Activated T-helper 17 cell treated with anti-CD3 and anti-CD28 coated beads, Interleukin-2, amount 50 U/mL, for 72 hours (primary cell): Measurements from ENCODE around the gene CLRN3. TPM values are rescaled to one million over a fixed set of nuclear protein-coding genes. Genes with fewer than 3 reads are reported as not detected.

Experiments
- ATAC-seq: fragments of 150-1000 bp; cut with Tn5 transposase; replicated peaks from 2 replicates; pipeline ENCODE4 v1.10.0; 2021; ENCODE audit warnings: mild to moderate bottlenecking, moderate library complexity
- H3K27ac Mint-ChIP-seq: one replicate; pipeline ENCODE4 v1.8.0; 2022; ENCODE audit warnings: mixed read lengths
- H3K27me3 Mint-ChIP-seq: one replicate; pipeline ENCODE4 v1.8.0; 2022; ENCODE audit warnings: mixed read lengths
- H3K36me3 Mint-ChIP-seq: one replicate; pipeline ENCODE4 v1.8.0; 2022; ENCODE audit warnings: low read depth, mild to moderate bottlenecking, mixed read lengths
- H3K4me1 Mint-ChIP-seq: one replicate; pipeline ENCODE4 v1.8.0; 2022; ENCODE audit warnings: mixed read lengths
- H3K4me3 Mint-ChIP-seq: one replicate; pipeline ENCODE4 v1.8.0; 2022; ENCODE audit warnings: mild to moderate bottlenecking, mixed read lengths
- H3K9me3 Mint-ChIP-seq: one replicate; pipeline ENCODE4 v1.8.0; 2022; ENCODE audit warnings: mixed read lengths
- total RNA-seq, 2 donors: library from RNA; stranded (reverse); gene quantifications; one replicate each; pipeline ENCODE4 v1.2.3, GENCODE V29; 2022

CLRN3 gene
- total RNA-seq, 2 donors from 2014 or later = not detected

DNA sequence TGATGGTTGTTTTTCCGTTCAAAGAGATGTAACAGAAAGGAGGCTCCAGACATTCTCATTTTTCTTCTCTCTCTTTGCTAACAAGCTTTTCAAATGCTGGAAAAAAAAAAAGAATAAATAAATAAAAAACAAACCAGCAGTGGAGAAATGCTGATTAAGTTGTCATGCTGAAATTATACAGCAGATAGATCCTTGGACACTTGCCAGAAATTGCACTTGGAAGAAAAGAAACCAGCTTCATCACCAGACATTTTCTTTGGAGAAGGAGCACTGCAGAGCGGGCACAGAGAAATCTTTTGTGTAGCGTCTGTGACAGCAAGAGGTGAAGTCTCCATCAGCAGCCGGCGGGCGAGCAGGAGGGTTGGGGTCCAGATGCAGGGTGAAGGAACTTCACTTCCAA is 55.8 kb downstream of the CLRN3 start:
- no peaks in the 10 kb centered on the region for H3K9me3 Mint-ChIP-seq
- H3K4me1 Mint-ChIP-seq = no peaks in the 10 kb centered on the region
- peaks cover 13% of the 10 kb centered on the region for H3K27me3 Mint-ChIP-seq
- no peak overlapping the region for H3K4me3 Mint-ChIP-seq
- H3K27ac Mint-ChIP-seq = no peak overlapping the region
- H3K36me3 Mint-ChIP-seq = no peaks in the 10 kb centered on the region
- no peak for ATAC-seq

DNA sequence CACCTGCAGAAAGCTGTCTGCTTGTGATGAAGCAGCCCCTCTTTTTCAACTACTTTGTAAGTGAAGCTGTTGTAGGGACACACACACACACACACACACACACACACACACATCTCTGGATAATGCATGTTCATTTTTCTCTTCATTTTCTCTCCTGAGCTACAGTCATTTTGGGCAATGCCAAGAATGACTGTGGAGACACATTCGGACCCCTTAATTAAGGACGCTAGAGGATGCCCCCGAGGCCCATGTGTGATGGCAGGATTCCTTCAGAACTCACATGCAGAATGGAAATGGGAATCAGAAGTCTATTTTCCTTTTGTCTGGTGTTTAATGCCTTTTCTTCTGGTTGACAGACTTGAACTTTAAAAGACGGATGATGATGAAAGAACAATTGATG is 56.6 kb downstream of the CLRN3 start:
- H3K4me3 Mint-ChIP-seq = no peak overlapping the region
- peaks cover 13% of the 10 kb centered on the region for H3K27me3 Mint-ChIP-seq
- H3K4me1 Mint-ChIP-seq = no peaks in the 10 kb centered on the region
- H3K9me3 Mint-ChIP-seq = no peaks in the 10 kb centered on the region
- H3K36me3 Mint-ChIP-seq = no peaks in the 10 kb centered on the region
- no peak for ATAC-seq
- H3K27ac Mint-ChIP-seq = no peak overlapping the region

GRCh38 chr10:127834791-127835190 is 58.0 kb downstream of the CLRN3 start:
- Mint-ChIP-seq H3K36me3 (no peaks in the 10 kb centered on the region), H3K4me3 (no peak overlapping the region), H3K27ac (no peak overlapping the region), H3K9me3 (no peaks in the 10 kb centered on the region), H3K27me3 (peaks cover 13% of the 10 kb centered on the region), H3K4me1 (no peaks in the 10 kb centered on the region)
- no peak for ATAC-seq

DNA sequence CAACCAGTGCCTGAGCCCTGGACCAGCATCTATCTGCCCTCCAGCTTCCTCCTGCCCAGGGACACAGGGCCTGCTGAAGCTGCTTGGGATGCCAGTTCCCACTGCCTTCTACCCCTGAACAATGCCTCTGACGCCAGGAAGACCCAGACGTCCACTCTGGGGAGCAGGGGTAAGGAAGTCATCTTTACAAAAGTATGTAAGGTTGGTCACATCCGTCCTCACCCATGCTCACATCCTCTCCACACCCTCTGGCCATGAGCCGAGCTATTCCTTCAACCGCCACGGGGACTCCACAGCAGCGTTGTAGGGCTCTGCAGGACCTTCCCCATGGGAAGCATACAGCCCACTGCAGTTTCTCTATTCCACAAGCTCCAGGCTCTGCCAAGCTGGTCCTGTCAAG is 58.5 kb downstream of the CLRN3 start:
- no peaks in the 10 kb centered on the region for H3K4me1 Mint-ChIP-seq
- H3K36me3 Mint-ChIP-seq = no peaks in the 10 kb centered on the region
- no peaks in the 10 kb centered on the region for H3K9me3 Mint-ChIP-seq
- no peak for ATAC-seq
- peaks cover 13% of the 10 kb centered on the region for H3K27me3 Mint-ChIP-seq
- H3K4me3 Mint-ChIP-seq = no peak overlapping the region
- no peak overlapping the region for H3K27ac Mint-ChIP-seq

- ATAC-seq = no peak
- no peaks in the 10 kb centered on the region for H3K36me3 Mint-ChIP-seq
- H3K9me3 Mint-ChIP-seq = no peaks in the 10 kb centered on the region
Observed at GRCh38 chr10:127833804-127834203, 58.9 kb downstream of the CLRN3 start.

GRCh38 chr10:127832501-127832900 is 60.2 kb downstream of the CLRN3 start:
- no peak overlapping the region for H3K27ac Mint-ChIP-seq
- no peaks in the 10 kb centered on the region for H3K9me3 Mint-ChIP-seq
- no peak for ATAC-seq
- H3K27me3 Mint-ChIP-seq = peaks cover 9% of the 10 kb centered on the region
- H3K36me3 Mint-ChIP-seq = no peaks in the 10 kb centered on the region
- no peaks in the 10 kb centered on the region for H3K4me1 Mint-ChIP-seq
- no peak overlapping the region for H3K4me3 Mint-ChIP-seq

More at GRCh38 chr10:127833804-127834203, 58.9 kb downstream of the CLRN3 start:
- H3K27ac Mint-ChIP-seq = no peak overlapping the region
- no peak overlapping the region for H3K4me3 Mint-ChIP-seq
- H3K4me1 Mint-ChIP-seq = no peaks in the 10 kb centered on the region
- peaks cover 13% of the 10 kb centered on the region for H3K27me3 Mint-ChIP-seq

- H3K27me3 Mint-ChIP-seq = peaks cover 5% of the 10 kb centered on the region
- ATAC-seq = no peak
Observed at GRCh38 chr10:127830414-127830813, 62.3 kb downstream of the CLRN3 start.

More at GRCh38 chr10:127830414-127830813, 62.3 kb downstream of the CLRN3 start:
- H3K9me3 Mint-ChIP-seq = no peaks in the 10 kb centered on the region
- no peak overlapping the region for H3K4me3 Mint-ChIP-seq
- no peak overlapping the region for H3K27ac Mint-ChIP-seq
- no peaks in the 10 kb centered on the region for H3K36me3 Mint-ChIP-seq
- no peaks in the 10 kb centered on the region for H3K4me1 Mint-ChIP-seq

Other genes starting within 250 kb of the CLRN3 start
- not detected for gene FOXI2, start 155.8 kb downstream of the CLRN3 start, total RNA-seq
- gene PTPRE, start 14.2 kb upstream of the CLRN3 start, total RNA-seq = 10 to 100 TPM; 32.7 to 54.1 TPM
- gene MKI67, start 233.5 kb upstream of the CLRN3 start, total RNA-seq = 100 to 1,000 TPM; 262 to 281 TPM